Inflammatory macrophage treated with lipopolysaccharide for 4 hours (primary cell): ENCODE results near the gene SLC6A6.
"Not testable (repeated sequence)": the region's sequence is repeated elsewhere in the genome, so short reads cannot be mapped to it uniquely, and the experiment has no call there.

Source experiments
- DNase-seq: peaks from one replicate; pipeline ENCODE4 v3.0.0-alpha.2; 2020

SLC6A6 gene

DNA sequence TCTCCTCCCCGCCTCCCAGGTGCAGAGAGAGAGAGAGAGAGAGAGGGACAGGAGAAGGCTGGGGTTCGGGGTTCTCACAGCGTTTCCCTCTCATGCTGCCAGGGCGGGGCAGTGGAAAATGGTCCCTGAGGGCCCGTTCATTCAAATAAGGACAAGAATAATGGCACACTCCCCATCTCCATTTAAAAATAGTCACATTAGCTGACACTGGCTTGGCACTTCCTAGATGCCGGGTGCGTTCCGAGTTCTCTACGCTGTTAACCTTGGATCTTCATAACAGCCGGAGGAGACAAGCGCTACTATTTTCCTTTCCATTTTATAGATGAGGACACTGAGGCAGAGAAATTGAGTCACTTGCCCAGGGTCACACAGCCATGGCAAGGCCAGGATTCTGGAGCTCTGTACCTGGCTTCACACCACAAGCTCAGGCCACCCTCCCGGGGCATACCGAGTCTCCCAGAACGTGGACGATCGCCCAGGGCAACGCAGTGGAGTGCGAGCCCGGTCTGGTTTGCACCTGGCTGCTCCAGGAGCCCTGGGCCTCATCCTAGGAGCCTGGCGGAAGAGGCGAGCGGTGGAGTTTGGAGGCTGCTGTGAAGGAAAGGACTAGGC lies 608 bp upstream of the SLC6A6 start:
- DNase-seq: no peak

DNA sequence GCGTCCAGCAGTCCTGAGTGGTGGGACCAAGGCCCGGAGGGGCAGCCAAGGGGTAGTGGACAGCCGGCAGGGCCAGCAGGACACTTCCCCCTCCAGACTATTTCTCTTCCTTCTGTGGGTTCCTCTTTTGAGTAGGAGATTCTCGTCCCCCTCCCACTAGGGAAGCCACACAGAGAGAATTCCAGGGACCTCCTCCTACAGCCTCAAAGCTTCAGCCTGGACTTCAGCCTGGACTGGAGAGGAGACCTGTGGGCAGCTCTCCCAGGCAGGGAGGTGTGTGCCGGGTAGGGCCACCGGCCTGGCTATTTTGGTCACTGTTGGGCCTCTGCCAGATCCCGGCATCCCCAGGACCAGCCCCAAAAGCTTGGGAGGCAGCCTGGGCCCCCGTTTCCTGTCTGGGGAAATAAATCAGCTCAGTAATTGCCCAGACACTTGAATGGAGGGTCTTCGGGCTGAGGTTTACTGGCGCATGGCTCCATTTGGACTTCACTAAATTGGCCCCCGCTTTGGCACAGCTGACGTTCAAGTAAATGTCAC lies 1.3 kb downstream of the SLC6A6 start:
- peak; percentile 80 for DNase-seq

DNA sequence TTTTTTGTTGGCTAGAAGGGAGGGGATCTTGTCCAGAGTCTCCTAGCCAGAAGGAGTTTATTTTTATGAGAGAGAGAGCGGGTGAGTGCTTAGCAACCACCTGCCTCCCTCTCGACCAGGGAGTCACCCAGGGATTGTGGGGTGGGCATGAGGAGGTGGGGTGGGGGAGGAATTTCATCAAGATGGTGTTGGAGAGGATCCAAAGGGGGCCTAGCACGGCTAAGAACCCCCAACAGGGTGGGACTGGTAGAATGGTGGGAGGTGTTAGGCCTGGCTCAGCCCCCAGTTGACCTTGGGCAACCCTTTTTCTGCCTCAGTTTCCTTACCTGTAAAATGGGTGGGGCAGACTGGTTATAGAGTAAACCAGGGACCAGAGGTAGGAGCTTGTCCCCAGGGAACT lies 1.8 kb downstream of the SLC6A6 start:
- DNase-seq: no peak

DNA sequence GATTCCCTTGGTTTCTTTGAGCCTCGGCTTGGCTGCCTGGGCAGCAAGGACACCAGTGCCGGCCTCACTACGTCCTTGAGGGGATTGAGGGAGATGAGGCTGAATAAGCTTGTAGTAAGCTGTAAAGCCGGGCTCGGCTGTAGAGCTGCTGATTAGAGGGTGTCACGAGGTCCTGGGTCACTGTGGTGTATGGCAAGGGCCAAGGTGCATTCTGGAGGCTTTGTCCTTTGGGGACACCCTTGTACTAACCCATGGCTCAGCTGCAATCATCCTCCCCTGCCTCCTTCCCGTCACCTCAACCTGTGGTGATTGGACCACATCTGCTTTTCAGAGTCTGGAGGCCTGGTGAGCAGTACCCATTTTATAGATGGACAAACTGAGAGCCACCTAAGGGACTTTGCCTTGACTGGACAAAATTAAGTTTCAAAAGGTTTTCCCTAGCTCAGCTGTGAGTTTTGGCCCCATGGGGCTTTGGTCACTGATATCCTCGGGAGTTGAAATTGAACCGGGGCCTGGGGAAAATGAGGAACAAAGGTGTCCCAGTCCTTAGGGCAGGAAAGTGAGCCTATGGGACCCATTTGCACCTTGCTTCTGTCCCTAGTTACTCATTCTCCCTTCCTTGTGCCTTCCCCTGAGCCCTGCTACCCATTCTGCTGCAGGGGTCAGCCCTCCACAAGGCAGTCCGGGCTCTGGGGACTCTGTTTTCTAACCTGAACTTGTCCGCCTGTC lies 2.4 kb downstream of the SLC6A6 start:
- peak; percentile 26 for DNase-seq

DNA sequence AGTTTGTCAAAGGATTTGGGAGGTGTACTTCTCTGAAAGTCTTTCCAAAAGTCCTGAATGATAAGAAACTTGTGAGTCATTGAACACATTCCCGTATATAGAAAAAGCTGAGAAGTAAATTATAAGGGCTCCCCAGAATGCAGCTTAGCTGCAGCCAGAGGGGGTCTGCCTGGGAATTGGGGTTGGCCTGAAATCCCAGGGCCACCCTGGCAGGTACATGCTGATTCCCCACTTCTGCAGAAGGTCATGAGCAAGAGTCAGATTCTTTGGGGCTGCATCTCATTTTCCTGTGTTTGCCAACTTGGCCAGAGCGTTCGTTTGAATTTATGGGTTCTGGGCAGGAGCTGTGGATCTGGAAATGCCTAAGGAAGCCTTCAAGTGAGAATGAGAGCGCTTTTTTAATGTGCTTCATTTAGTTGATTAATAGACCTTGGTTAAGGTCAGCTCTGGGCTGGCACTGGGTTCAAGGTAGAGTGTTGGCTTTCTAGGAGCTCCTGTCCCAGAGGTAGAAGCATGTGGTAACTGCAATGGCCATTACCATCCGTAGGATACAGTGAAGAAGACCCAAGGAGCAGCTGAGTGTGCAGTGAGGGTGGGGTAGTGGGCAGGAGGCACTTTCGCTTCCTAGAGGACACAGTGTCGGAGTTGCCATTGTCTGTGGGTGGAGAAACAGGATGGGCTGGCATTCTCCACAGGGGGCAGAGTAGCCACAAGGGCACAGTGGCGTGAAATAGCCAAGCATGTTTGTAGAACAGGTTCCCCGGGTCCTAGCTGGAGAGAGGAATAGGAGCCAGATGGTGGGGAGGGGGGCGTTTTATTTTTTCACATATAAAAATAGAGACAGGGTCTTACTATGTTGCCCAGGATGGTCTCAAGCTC lies 3.2 kb downstream of the SLC6A6 start:
- peak; percentile 86 for DNase-seq

DNA sequence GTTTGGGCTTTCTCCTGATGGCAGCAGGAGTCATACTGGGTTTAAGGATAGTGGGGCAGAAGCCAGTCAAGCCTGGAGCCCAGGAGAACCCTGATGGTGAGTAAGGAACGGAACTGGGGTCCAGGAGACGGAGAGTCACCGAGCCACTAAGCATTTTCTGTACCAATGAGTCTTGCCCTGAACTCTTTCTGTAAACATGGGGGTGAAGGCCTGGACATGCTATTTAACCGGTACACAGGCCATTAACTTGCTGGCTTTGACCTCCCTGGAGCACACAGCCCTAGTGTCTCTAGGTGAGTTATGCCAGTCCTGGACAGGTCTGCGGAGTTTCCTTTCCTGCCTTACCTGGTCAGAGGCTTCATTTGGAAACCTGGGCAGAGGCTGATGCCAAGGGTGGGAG lies 3.9 kb downstream of the SLC6A6 start:
- DNase-seq: no peak

DNA sequence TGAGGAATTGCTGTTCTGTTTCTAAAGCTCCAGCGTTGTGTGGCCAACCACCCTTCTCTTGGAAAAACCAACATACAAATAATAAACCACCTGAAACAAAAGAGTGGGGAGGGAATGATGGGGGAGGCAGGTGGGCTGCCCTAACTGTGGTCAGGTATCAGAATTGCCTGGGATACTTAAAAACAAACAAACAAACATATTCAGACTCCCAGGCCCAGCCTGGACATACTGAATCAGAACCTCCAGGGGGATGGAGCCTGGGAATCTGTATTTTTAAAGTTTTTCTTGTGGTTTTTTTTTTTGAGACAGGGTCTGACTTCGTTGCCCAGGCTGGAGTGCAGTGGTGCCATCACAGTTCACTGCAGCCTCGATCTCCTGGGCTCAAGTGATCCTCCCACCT lies 4.4 kb downstream of the SLC6A6 start:
- no peak for DNase-seq

DNA sequence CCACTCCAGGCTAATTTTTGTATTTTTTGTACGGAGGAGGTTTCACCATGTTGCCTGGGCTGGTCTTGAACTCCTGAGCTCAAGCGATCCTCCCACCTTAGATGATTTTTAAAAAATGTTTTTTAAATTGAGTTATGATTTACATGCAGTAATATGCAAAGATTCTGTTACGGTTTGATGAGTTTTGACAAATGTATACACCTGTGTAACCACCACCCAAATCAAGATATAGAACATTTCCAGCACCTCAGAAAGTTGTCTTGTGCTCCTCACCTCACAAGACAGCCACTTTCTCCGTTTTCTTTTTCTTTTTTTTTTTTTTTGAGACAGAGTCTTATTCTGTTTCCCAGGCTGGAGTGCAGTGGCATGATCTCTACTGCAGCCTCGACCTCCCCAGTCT lies 4.8 kb downstream of the SLC6A6 start:
- DNase-seq: no peak

DNA sequence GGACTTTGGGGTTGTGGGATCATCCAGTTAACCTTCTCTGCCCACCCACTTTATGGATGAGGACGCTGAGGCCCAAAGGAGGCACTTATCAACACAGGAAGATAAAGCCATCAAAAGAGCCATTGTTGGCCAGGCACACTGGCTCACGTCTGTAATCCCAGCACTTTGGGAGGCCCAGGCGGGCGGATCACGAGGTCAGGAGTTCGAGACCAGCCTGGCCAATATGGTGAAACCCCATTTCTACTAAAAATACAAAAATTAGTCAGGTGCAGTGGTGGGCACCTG lies 7.3 kb downstream of the SLC6A6 start:
- not testable (repeated sequence) for DNase-seq

DNA sequence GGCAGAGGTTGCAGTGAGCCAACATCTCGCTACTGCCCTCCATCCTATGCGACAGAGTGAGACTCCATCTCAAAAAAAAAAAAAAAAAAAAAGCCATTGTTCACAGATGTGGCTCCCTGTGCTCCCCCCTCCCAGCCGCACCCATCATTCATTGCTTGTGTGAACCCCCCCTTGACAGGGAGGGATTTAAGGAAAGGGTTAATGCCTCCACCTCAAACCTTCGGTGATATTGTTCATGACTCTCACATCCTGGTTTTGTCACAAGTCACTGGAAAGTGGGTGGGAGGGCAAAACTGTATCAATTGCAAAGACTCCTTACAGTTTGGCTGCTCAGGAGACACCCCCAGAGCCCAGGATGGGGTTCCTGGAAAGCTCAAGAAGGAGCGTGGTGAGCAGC lies 7.7 kb downstream of the SLC6A6 start:
- peak; percentile 72 for DNase-seq

DNA sequence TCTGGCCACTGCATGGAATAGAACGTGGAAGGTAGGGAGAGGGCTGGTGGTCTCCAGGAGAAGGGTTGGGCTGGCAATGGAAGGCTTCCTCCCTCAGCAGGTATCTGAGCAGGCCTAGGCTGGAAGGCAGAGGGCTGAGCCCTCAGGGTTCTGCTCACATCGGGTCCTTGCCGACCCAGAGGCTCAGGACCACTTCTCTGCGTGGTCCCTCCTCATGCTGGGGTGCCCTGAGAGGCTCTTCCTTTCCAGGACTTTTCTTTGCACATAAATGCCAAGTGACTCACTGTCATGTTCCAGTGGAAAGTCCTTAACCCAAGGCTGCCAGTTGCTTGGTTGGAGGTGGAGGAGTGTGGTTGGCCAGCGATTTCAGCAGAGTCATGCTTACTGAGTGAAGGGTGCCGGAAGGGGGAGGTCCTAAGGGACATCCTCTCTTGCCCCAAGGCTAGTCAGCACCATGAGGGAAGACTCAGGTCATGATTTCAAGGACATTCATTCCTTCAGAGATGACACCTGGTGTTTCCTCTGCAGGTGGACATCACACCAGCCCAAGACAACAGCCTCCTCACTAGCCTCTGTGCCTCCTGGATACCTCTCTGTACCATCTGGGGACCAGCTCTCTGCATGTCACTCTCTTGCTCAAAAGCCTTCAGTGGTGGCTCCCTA lies 8.2 kb downstream of the SLC6A6 start:
- peak; percentile 99 for DNase-seq

DNA sequence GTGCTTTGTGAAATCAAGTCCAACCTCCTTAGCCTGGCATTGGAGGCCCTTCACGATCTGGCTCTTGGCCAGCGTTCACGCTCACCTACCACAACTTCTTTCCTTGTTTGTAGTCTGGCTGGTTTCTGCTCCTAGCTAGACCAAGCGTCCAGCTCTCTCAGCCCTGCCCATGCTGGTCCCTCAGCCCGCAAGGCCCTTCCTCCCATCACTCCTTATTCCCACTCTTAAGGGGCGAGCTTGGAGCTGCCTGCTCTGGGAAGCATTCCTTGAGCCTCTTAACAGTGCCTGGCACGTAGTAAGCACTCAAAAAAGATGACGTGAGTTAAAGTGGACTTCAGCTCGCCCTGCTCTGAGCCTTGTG lies 8.7 kb downstream of the SLC6A6 start:
- no peak for DNase-seq

DNA sequence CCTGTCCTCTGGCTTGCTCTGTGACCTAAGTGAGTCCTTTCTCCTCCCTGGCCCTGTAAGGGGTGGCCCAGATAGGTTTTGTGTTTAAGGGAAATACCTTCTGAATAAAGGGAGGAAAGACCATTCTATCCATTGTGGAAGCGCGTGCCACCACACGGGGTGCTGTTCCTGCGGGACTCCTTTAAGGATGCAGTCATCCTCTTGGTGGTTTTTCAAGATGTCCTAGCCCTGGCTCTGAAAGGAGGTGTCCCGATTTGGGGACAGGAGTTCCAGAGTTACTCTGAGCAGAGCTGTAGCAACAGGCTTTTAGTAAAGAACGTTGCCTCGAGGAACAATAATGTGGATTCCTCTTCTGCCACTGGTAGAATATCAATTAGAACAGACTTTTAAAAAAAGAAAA lies 9.6 kb downstream of the SLC6A6 start:
- no peak for DNase-seq

DNA sequence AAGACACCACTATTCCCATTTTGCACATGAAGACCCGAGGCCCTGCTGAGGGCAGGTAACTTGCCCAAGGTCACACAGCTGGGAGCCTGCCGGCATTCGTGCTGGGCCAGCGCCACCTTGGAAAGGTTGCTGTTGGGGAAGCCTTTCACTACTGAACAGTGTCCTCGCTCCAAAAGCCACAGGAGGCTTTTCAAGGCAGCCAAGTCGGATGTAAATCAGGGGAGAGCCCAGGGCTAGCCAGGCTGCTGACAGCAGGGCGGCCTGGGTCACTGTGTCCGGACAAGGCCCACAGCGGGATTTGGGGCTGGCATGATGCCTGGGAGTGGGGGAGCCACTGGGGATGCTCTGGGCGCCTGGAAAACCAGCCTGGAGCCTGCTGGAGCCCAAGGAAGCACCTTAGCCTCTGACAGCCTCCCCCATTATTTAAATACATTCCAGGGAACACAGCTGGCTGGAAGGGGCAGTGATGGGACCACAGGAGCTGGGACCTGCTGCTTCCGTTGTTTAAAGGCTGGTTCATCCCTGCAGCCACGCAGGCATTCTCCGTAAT lies 10.5 kb downstream of the SLC6A6 start:
- no peak for DNase-seq

DNA sequence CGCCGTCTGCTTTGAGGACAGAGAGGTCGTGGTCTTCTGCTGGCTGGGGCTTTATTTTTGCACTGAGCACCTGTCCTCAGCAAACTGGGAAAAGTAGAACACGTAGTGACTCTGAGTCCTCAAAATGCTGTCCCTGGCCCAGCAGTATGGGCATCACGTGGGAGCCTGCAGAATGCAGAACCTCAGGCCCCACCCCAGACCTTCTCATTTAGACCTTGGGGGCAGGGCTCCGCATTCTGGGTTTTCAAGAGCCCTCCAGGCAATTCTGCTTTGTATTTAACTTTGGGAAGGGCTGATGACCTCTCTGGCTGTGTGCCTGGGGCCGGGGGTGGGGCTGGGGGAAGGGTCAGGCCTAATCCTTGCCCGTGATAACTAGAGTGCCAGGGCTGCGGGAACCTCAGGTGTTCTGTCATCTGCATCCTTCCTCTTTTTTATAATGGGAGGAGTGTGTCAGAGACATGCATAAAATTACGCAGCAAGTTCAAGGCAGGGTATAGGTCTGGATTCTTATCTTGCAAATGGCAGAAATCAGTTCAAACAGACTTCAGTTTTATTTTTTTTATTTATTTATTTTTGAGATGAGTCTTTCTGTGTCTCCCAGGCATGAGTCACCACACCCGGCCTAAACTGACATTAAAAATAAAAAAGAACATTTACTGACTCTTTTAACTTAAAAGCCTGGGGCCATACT lies 11.1 kb downstream of the SLC6A6 start:
- DNase-seq: no peak

DNA sequence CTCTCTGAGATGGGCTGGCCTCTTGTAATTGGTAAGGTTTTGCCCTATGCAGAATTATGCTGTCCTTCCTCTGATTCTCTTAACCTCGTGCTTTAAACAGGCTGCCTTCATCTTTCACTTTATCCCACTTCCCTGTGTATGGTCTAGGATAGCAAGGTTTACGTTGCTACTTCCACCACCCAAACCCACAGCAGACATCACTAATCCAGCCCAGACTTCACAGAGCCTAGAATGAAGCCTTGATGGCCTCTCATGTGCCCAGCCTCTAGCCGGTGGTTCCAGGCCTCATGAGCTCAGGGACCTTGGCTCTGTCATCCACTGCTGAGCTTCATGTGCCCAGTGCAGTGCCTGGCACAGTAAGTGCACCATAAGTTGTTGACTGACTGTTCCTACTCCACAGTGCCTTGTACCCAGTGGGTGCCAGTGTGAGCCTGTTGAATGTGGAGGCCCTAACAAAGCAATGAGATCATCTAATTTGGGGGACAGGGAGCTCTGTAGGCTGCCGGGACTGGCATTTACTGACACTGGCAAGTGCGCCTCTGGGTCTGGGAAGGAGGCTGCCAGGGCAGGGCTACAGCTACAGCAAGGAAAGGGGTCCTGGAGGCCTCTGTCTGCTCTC lies 12.5 kb downstream of the SLC6A6 start:
- DNase-seq: no peak

DNA sequence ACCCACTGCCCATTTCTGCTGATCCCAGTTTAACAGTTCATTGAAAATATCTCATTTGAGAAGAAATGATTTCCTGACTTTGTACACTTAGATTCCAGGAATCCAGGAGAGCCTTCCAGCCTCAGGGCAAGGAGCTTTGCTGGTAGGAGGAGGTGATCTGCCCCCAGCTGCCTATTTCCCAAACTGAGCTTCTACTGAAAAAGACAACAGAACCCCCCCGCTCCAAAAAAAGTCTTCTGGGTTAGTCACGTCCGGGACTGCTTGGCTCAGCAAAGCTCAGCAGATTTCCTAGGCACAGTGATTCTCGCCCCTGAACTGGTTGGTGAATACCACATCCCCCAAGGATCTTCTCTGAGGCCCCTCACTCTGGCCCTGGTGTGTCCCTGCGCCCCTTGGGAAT lies 13.1 kb downstream of the SLC6A6 start:
- no peak for DNase-seq

DNA sequence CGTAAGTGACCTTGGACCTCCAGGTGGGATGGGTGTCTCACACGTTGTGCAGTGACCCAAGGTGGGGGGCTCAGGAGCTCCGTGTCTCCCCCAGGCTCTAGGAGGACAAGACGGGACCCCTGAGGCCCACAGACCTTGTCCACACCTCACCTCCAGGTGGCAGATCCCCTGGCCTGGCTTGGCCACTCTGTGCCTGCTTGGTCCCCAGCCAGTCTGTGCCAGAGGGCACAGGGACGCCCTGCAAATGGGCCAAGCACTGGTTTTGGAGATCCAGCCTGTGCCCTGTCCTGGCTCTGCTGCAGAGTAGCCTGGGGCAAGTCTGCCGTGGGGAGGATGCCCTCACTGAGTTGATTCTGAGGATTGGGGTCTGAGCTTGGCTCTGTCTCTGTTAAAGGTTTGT lies 14.0 kb downstream of the SLC6A6 start:
- DNase-seq: no peak

DNA sequence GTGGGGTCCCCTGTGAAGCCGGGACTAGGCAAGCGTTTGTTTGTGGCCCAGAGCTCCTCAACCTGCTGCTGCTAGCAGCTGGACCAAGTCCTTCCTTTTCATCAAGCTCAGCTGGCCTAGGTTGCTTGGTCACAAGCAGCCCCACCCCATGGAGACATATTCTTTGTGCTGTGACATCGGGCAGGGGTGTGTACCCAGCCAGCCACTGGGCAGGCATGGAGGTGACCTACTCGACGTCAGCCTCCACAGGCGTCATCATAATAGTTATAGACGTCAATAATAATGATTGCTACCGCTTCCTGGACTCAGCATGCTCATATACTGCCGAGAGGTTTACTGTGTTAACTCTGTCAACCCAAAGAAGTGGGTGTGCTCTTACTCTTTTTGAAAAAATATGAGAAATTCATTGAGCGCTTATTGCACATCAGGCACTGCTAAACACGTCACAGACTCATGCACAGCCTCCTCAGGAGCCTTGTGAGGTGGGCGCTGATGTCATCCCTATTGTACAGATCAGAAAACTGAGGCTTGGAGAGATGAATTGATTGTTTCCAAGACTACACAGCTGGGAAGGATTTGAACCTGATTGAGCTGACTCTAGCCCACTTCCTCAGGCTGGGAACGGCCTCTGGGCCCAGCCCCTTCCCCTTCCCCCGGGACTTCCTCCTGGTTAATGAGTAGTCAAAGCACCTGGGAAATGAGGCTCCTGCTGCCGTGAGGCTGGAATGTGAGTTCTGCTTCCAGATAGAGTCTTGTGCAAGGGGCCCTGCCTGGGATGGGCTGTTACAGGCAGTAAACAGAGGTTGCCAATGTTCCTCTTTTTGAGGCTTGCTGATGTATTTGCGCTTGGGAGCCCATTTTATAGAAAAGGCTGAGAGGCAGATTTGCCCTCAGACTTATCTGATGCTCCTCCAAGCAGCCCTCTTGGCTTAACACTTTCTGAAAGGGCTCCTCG lies 16.2 kb downstream of the SLC6A6 start:
- peak; percentile 82 for DNase-seq

DNA sequence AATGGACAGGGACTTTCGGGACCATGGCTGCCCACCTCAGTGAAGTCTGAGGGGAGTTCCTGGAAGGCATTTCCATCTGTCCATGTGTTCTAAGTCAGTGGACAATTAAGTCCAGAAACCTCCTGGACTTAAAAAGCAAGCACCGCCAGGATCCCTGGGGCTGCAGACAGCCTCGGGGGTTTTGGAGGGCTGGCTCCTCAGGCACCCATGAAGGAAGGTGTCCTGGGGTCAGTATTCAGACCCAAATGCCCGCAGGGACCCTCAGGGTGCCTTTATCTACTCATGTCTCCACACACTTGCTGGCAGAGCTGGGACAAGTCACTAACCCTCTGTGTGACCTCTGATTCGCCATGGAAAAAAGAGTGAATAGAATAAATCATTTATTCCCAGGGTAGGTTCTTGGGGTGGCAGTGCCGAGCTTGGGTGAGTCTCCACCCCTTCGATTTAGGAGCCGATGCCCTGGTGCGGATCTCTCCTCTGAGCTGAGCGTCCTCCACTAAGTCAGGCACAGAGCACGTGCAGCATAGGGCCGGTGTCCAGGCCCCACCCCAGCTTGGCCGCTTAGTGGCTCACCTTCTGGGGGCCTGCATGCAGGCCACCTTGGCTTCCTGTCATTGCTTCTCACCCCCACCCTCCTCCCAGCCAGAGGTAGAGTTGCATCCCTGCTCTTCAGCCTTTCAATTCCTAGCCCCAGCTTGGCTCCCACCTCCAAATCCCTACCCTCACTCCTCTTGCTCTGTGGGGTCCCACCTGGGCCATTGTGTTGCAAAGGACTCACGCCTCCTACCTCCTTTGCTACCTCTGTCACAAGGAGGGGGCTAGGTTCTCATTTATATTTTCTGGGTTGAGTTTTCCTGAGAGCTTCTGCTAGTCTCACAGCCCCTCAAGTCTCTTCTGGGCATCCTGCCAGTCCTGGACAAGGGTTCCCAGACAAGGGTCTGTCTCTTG lies 19.9 kb downstream of the SLC6A6 start:
- no peak for DNase-seq
